Measurements from ENCODE around the gene LGALS7B.

DNA sequence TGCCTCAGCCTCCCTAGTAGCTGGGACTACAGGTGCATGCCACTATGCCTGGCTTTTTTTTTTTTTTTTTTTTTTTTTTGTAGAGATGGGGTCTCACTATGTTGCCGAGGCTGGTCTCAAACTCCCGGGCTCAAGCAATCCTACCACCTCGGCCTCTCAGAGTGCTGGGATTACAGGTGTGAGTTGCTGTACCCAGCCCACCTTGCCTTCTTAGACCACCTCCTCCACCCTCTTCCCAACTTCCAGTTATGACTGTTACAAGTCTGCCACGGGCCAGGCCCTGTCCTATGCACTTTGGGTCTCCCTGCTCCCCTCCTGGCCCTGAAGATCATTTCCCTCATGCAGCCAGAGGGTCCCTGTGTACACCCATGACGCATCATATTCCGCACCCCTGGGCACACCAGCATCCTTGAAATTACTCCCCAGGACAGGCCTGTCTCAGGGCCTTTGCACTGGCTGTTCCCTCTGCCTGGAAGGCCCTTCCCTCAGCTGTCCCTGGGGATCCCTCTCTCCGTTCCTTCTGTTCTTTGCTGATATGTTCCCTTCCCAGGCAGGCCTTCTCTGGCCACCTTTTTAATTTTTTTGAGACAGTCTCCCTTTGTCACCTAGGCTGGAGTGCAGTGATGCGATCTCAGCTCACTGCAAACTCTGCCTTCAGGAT is 20.7 kb downstream of the LGALS7B start:
- TF ChIP-seq, protein P1, sequence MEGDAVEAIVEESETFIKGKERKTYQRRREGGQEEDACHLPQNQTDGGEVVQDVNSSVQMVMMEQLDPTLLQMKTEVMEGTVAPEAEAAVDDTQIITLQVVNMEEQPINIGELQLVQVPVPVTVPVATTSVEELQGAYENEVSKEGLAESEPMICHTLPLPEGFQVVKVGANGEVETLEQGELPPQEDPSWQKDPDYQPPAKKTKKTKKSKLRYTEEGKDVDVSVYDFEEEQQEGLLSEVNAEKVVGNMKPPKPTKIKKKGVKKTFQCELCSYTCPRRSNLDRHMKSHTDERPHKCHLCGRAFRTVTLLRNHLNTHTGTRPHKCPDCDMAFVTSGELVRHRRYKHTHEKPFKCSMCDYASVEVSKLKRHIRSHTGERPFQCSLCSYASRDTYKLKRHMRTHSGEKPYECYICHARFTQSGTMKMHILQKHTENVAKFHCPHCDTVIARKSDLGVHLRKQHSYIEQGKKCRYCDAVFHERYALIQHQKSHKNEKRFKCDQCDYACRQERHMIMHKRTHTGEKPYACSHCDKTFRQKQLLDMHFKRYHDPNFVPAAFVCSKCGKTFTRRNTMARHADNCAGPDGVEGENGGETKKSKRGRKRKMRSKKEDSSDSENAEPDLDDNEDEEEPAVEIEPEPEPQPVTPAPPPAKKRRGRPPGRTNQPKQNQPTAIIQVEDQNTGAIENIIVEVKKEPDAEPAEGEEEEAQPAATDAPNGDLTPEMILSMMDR (IDR thresholded peaks at IDR 0.05), result no peak
- TF ChIP-seq EZH2phosphoT487 (IDR thresholded peaks at IDR 0.05; ENCODE audit: borderline replicate concordance, low read depth), result no peak
- TF ChIP-seq RXRA (IDR thresholded peaks at IDR 0.05; ENCODE audit: borderline replicate concordance, low read depth), result no peak
- TF ChIP-seq TAF1 (IDR thresholded peaks at IDR 0.05; ENCODE audit: borderline replicate concordance, low read depth, low read length), result no peak
- TF ChIP-seq SMC3 (IDR thresholded peaks at IDR 0.05; ENCODE audit: low read depth, low read length), result no peak
- TF ChIP-seq MEF2A (IDR thresholded peaks at IDR 0.05; ENCODE audit: borderline replicate concordance, low read depth), result no peak
- no peak for TF ChIP-seq ELF1 (IDR thresholded peaks at IDR 0.05)
- no peak for TF ChIP-seq TEAD4 (IDR thresholded peaks at IDR 0.05; ENCODE audit: borderline replicate concordance, insufficient read depth)
- TF ChIP-seq SIN3A (IDR thresholded peaks at IDR 0.05; ENCODE audit: borderline replicate concordance, low read depth, low read length), result no peak
- TF ChIP-seq, protein P2, sequence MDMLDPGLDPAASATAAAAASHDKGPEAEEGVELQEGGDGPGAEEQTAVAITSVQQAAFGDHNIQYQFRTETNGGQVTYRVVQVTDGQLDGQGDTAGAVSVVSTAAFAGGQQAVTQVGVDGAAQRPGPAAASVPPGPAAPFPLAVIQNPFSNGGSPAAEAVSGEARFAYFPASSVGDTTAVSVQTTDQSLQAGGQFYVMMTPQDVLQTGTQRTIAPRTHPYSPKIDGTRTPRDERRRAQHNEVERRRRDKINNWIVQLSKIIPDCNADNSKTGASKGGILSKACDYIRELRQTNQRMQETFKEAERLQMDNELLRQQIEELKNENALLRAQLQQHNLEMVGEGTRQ (IDR thresholded peaks at IDR 0.05; ENCODE audit: borderline replicate concordance, low read depth, low read length), result no peak
- TF ChIP-seq, protein P3, sequence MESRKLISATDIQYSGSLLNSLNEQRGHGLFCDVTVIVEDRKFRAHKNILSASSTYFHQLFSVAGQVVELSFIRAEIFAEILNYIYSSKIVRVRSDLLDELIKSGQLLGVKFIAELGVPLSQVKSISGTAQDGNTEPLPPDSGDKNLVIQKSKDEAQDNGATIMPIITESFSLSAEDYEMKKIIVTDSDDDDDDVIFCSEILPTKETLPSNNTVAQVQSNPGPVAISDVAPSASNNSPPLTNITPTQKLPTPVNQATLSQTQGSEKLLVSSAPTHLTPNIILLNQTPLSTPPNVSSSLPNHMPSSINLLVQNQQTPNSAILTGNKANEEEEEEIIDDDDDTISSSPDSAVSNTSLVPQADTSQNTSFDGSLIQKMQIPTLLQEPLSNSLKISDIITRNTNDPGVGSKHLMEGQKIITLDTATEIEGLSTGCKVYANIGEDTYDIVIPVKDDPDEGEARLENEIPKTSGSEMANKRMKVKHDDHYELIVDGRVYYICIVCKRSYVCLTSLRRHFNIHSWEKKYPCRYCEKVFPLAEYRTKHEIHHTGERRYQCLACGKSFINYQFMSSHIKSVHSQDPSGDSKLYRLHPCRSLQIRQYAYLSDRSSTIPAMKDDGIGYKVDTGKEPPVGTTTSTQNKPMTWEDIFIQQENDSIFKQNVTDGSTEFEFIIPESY (IDR thresholded peaks at IDR 0.05; ENCODE audit: borderline replicate concordance, low read depth), result no peak
- TF ChIP-seq, protein P4, sequence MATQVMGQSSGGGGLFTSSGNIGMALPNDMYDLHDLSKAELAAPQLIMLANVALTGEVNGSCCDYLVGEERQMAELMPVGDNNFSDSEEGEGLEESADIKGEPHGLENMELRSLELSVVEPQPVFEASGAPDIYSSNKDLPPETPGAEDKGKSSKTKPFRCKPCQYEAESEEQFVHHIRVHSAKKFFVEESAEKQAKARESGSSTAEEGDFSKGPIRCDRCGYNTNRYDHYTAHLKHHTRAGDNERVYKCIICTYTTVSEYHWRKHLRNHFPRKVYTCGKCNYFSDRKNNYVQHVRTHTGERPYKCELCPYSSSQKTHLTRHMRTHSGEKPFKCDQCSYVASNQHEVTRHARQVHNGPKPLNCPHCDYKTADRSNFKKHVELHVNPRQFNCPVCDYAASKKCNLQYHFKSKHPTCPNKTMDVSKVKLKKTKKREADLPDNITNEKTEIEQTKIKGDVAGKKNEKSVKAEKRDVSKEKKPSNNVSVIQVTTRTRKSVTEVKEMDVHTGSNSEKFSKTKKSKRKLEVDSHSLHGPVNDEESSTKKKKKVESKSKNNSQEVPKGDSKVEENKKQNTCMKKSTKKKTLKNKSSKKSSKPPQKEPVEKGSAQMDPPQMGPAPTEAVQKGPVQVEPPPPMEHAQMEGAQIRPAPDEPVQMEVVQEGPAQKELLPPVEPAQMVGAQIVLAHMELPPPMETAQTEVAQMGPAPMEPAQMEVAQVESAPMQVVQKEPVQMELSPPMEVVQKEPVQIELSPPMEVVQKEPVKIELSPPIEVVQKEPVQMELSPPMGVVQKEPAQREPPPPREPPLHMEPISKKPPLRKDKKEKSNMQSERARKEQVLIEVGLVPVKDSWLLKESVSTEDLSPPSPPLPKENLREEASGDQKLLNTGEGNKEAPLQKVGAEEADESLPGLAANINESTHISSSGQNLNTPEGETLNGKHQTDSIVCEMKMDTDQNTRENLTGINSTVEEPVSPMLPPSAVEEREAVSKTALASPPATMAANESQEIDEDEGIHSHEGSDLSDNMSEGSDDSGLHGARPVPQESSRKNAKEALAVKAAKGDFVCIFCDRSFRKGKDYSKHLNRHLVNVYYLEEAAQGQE (IDR thresholded peaks at IDR 0.05; ENCODE audit: low read depth, low read length), result no peak
- TF ChIP-seq, protein P5, sequence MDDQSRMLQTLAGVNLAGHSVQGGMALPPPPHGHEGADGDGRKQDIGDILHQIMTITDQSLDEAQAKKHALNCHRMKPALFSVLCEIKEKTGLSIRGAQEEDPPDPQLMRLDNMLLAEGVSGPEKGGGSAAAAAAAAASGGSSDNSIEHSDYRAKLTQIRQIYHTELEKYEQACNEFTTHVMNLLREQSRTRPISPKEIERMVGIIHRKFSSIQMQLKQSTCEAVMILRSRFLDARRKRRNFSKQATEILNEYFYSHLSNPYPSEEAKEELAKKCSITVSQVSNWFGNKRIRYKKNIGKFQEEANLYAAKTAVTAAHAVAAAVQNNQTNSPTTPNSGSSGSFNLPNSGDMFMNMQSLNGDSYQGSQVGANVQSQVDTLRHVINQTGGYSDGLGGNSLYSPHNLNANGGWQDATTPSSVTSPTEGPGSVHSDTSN (IDR thresholded peaks at IDR 0.05), result no peak

All from SK-N-SH (cell line).